ENCODE data around the gene CCDC178.

- TF ChIP-seq, protein P1, sequence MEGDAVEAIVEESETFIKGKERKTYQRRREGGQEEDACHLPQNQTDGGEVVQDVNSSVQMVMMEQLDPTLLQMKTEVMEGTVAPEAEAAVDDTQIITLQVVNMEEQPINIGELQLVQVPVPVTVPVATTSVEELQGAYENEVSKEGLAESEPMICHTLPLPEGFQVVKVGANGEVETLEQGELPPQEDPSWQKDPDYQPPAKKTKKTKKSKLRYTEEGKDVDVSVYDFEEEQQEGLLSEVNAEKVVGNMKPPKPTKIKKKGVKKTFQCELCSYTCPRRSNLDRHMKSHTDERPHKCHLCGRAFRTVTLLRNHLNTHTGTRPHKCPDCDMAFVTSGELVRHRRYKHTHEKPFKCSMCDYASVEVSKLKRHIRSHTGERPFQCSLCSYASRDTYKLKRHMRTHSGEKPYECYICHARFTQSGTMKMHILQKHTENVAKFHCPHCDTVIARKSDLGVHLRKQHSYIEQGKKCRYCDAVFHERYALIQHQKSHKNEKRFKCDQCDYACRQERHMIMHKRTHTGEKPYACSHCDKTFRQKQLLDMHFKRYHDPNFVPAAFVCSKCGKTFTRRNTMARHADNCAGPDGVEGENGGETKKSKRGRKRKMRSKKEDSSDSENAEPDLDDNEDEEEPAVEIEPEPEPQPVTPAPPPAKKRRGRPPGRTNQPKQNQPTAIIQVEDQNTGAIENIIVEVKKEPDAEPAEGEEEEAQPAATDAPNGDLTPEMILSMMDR (IDR thresholded peaks at IDR 0.05): no peak
- TF ChIP-seq POLR2A (IDR thresholded peaks at IDR 0.05): no peak
These were observed 406.3 kb downstream of the CCDC178 start for GRCh38 chr18:33034212-33034611.

Measured in adrenal gland (tissue), 5 donors.